Fibroblast of villous mesenchyme (primary cell): ENCODE data around the gene VCPKMT. TPM values are rescaled to one million over a fixed set of nuclear protein-coding genes. Genes with fewer than 3 reads are reported as not detected.
"Not testable (repeated sequence)": the region's sequence is repeated elsewhere in the genome, so short reads cannot be mapped to it uniquely, and the experiment has no call there.

Source experiments
- DNase-seq: peaks from one replicate; pipeline ENCODE4 v3.0.0-alpha.2; 2010; ENCODE audit warnings: low read depth
- H3K4me3 ChIP-seq: 2 replicates; pipeline ENCODE4 v1.5.1; 2011; ENCODE audit warnings: low read depth, mild to moderate bottlenecking, low read length
- total RNA-seq: library from RNA; depleted of rRNA; stranded (reverse); fragments of >200 nt; gene quantifications from 2 replicates; pipeline ENCODE4 v1.2.3, GENCODE V29; 2012
- TF ChIP-seq, protein P1 (sequence below): IDR thresholded peaks from 2 replicates; pipeline ENCODE4 v1.5.1; 2012; ENCODE audit warnings: low read depth, mild to moderate bottlenecking, low read length; ENCODE audit not compliant: insufficient read depth

Gene VCPKMT
- total RNA-seq, 1 donor: 7.8 TPM

DNA sequence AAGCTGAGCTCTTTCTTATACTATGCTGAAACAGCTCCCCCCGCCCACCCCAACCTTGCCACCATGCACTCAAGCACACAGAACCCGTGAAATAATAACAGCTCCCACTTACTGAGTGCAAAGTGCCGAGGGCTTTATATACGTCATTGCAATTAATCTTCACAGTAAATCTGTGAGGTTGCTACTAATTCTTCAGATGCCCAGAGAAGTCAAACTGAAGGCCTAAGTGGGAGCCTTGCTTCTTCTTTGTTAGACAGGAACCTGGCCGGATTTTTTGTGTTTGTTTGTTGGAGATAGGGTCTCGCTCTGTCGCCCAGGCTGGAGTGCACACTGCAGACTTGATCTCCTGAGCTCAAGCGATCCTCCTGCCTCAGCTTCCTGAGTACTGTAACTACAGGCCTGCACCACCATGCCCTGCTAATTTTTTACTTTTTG is 34.0 kb downstream of the VCPKMT start:
- no peak for DNase-seq
- TF ChIP-seq, protein P1, sequence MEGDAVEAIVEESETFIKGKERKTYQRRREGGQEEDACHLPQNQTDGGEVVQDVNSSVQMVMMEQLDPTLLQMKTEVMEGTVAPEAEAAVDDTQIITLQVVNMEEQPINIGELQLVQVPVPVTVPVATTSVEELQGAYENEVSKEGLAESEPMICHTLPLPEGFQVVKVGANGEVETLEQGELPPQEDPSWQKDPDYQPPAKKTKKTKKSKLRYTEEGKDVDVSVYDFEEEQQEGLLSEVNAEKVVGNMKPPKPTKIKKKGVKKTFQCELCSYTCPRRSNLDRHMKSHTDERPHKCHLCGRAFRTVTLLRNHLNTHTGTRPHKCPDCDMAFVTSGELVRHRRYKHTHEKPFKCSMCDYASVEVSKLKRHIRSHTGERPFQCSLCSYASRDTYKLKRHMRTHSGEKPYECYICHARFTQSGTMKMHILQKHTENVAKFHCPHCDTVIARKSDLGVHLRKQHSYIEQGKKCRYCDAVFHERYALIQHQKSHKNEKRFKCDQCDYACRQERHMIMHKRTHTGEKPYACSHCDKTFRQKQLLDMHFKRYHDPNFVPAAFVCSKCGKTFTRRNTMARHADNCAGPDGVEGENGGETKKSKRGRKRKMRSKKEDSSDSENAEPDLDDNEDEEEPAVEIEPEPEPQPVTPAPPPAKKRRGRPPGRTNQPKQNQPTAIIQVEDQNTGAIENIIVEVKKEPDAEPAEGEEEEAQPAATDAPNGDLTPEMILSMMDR: no peak
- no peak overlapping the region for H3K4me3 ChIP-seq

GRCh38 chr14:50079103-50079502 is 37.3 kb downstream of the VCPKMT start:
- DNase-seq, H3K4me3 ChIP-seq: not testable (repeated sequence)

- H3K4me3 ChIP-seq, DNase-seq: not testable (repeated sequence)
Observed at GRCh38 chr14:50073663-50074062, 42.7 kb downstream of the VCPKMT start.

DNA sequence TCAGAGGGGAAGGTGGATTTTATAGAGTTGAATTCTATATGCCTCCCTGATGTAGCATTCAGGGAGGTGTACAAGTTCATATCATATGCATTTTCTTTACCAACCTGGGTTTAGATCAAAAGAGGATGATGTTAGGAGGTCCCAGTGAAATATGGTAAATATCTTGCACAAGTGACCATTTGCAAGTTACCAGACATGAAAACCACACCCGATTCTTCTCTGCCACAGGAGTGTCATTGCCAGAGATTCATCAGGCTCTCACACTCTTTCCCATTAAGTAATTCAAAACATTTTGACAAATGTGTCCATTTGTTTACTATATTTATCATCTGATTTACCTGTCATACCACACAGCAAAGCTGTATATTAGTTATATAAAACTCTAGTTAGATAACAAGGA is 44.0 kb downstream of the VCPKMT start:
- DNase-seq: no peak
- no peak overlapping the region for H3K4me3 ChIP-seq
- TF ChIP-seq, protein P1: no peak

- TF ChIP-seq, protein P1: no peak
- no peak overlapping the region for H3K4me3 ChIP-seq
- no peak for DNase-seq
Observed at GRCh38 chr14:50070840-50071548, 45.4 kb downstream of the VCPKMT start.

GRCh38 chr14:50070230-50070629 is 46.1 kb downstream of the VCPKMT start:
- no peak for DNase-seq
- TF ChIP-seq, protein P1: no peak
- no peak overlapping the region for H3K4me3 ChIP-seq

DNA sequence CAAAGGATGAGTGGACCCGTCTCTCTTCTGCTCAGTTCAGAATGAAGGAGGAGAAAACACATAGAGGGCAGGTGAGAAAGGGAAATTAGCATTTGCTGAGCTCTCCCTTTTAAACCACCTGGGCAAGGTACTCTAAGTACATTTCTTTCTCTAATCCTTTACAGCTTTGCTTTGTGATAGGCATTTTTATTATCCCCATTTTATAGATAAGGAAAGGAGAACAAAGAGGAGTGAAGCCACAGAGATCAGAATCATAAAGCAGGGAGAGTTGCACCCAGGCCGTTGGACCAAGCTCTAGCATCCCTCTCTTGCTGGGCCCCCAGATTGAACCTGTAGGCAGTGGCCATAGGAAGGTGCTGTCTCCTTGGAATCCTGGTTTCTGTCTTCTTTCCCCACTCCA is 47.0 kb downstream of the VCPKMT start:
- TF ChIP-seq, protein P1: no peak
- no peak for DNase-seq
- H3K4me3 ChIP-seq: no peak overlapping the region

DNA sequence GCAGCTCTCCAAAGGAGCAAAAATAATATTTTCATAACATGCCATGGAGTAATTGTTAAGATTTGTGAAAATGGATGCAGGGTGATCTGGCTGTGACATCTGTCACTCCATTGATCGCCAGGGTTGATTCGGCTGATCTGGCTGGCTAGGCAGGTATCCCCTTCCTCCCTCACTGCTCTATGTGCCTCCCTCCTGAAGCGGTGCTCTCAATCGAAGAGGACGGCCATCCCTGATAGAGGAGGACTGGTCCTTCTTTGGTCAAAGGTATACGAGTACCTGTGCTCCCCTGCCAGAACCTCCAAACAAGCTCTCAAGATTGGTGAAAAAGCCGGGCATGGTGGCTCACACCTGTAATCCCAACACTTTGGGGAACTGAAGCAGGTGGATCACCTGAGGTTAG is 47.9 kb downstream of the VCPKMT start:
- no peak overlapping the region for H3K4me3 ChIP-seq
- TF ChIP-seq, protein P1: no peak
- no peak for DNase-seq
